ENCODE results near the gene EDC3. TPM values are rescaled to one million over a fixed set of nuclear protein-coding genes. Genes with fewer than 3 reads are reported as not detected.

EDC3 gene
- total RNA-seq, 2 donors from 2014 or later: 8.0 to 8.3 TPM

GRCh38 chr15:74642734-74643664 lies 52.8 kb downstream of the EDC3 start:
- DNase-seq (ENCODE audit: low spot score): no peak
- Histone ChIP-seq H3K4me3 (no peak overlapping the region), H3K27me3 (no peaks in the 10 kb centered on the region), H3K36me3 (peaks cover 15% of the 10 kb centered on the region), H3K4me1 (peaks cover 0 to 29% of the 10 kb centered on the region in 2 donors), H3K9me3 (no peaks in the 10 kb centered on the region), H3K27ac (peak overlapping the region in 1 of 2 donors; percentile 27)
- TF ChIP-seq CTCF (IDR thresholded peaks at IDR 0.05): no peak

GRCh38 chr15:74642348-74642733 lies 53.5 kb downstream of the EDC3 start:
- H3K4me3 ChIP-seq: no peak overlapping the region
- no peak for TF ChIP-seq CTCF (IDR thresholded peaks at IDR 0.05)
- H3K4me1 ChIP-seq: peaks cover 0 to 29% of the 10 kb centered on the region in 2 donors
- H3K27me3 ChIP-seq: no peaks in the 10 kb centered on the region
- peaks cover 15% of the 10 kb centered on the region for H3K36me3 ChIP-seq
- H3K27ac ChIP-seq: peak overlapping the region in 1 of 2 donors; percentile 27
- H3K9me3 ChIP-seq: no peaks in the 10 kb centered on the region
- DNase-seq (ENCODE audit: low spot score): no peak

GRCh38 chr15:74641151-74641550 lies 54.7 kb downstream of the EDC3 start:
- peaks cover 25% of the 10 kb centered on the region for H3K36me3 ChIP-seq
- H3K27ac ChIP-seq: no peak overlapping the region

GRCh38 chr15:74636984-74637383 lies 58.8 kb downstream of the EDC3 start:
- Histone ChIP-seq H3K27ac (no peak overlapping the region), H3K36me3 (peaks cover 46% of the 10 kb centered on the region), H3K4me3 (no peak overlapping the region), H3K4me1 (peaks cover 0 to 3% of the 10 kb centered on the region in 2 donors), H3K9me3 (no peaks in the 10 kb centered on the region), H3K27me3 (no peaks in the 10 kb centered on the region)
- no peak for TF ChIP-seq CTCF (IDR thresholded peaks at IDR 0.05)
- DNase-seq (ENCODE audit: low spot score): no peak

More at GRCh38 chr15:74641151-74641550, 54.7 kb downstream of the EDC3 start:
- TF ChIP-seq CTCF (IDR thresholded peaks at IDR 0.05): no peak
- no peak for DNase-seq (ENCODE audit: low spot score)
- Histone ChIP-seq H3K4me3 (no peak overlapping the region), H3K4me1 (peaks cover 0 to 29% of the 10 kb centered on the region in 2 donors), H3K9me3 (no peaks in the 10 kb centered on the region), H3K27me3 (no peaks in the 10 kb centered on the region)

GRCh38 chr15:74635228-74635627 lies 60.6 kb downstream of the EDC3 start:
- H3K9me3 ChIP-seq: no peaks in the 10 kb centered on the region
- DNase-seq (ENCODE audit: low spot score): no peak
- peaks cover 56% of the 10 kb centered on the region for H3K36me3 ChIP-seq
- no peak overlapping the region for H3K4me3 ChIP-seq
- H3K27me3 ChIP-seq: no peaks in the 10 kb centered on the region
- H3K27ac ChIP-seq: no peak overlapping the region
- TF ChIP-seq CTCF (IDR thresholded peaks at IDR 0.05): peak; percentile 76 to 90
- no peaks in the 10 kb centered on the region for H3K4me1 ChIP-seq

Data from right atrium auricular region (tissue), 2 donors.